Ishikawa (cell line): Measurements from ENCODE around the gene GPC1.

Experiments used
- CEBPB ChIP-seq: IDR thresholded peaks from 2 replicates; pipeline ENCODE4 v1.6.1; 2012
- CREB1 ChIP-seq: IDR thresholded peaks from 2 replicates; pipeline ENCODE4 v1.6.1; 2012; ENCODE audit warnings: low read depth
- EGR1 ChIP-seq: IDR thresholded peaks from 2 replicates; pipeline ENCODE4 v1.6.1; 2012
- EP300 ChIP-seq: IDR thresholded peaks from 2 replicates; pipeline ENCODE4 v1.6.1; 2012; ENCODE audit warnings: borderline replicate concordance
- FOXM1 ChIP-seq: IDR thresholded peaks from 2 replicates; pipeline ENCODE4 v1.6.1; 2012; ENCODE audit warnings: low read depth, borderline replicate concordance
- MAX ChIP-seq: IDR thresholded peaks from 2 replicates; pipeline ENCODE4 v1.6.1; 2012
- NFIC ChIP-seq: IDR thresholded peaks from 2 replicates; pipeline ENCODE4 v1.6.1; 2012
- RAD21 ChIP-seq: IDR thresholded peaks from 2 replicates; pipeline ENCODE4 v1.6.1; 2012; ENCODE audit warnings: low read depth
- TAF1 ChIP-seq: IDR thresholded peaks from 2 replicates; pipeline ENCODE4 v1.6.1; 2012; ENCODE audit warnings: low read depth, mild to moderate bottlenecking
- TCF12 ChIP-seq: IDR thresholded peaks from 2 replicates; pipeline ENCODE4 v1.6.1; 2012; ENCODE audit warnings: low read depth
- TEAD4 ChIP-seq: IDR thresholded peaks from 2 replicates; pipeline ENCODE4 v1.6.1; 2012
- YY1 ChIP-seq: IDR thresholded peaks from 2 replicates; pipeline ENCODE4 v1.6.1; 2012; ENCODE audit warnings: low read depth
- ZBTB7A ChIP-seq: IDR thresholded peaks from 2 replicates; pipeline ENCODE4 v1.6.1; 2012; ENCODE audit warnings: low read depth
- TF ChIP-seq, protein P1 (sequence below): IDR thresholded peaks from 2 replicates; pipeline ENCODE4 v1.6.1; 2012; ENCODE audit warnings: low read depth, mild to moderate bottlenecking
- TF ChIP-seq, protein P2 (sequence below): IDR thresholded peaks from 2 replicates; pipeline ENCODE4 v1.6.1; 2012

The GPC1 gene

DNA sequence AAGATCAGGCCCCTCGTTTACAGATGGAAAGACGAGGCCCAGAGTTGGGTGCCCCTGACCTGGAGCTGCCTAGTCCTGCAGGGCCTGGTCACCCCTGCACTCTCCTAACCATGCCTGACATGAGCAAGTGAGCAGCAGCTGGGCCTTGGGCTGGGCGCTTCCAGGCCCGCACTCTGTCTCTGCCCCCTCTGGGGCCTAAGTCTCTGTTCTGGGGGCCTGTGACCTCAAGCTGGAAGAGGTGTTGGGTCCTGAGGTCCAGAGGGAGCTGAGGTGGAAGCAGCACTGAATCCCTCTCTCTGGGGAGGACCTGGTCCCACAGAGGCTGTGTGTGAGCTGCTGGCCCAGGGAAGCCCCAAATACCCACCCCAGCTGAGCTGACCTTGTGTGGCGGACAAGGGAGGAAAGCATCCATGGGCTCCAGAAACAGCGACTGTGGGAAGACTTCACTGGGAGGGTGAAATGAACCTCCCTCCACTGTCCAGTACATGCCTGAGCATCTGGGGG is 46.1 kb upstream of the GPC1 start:
- no peak for TF ChIP-seq EP300
- TF ChIP-seq, protein P1, sequence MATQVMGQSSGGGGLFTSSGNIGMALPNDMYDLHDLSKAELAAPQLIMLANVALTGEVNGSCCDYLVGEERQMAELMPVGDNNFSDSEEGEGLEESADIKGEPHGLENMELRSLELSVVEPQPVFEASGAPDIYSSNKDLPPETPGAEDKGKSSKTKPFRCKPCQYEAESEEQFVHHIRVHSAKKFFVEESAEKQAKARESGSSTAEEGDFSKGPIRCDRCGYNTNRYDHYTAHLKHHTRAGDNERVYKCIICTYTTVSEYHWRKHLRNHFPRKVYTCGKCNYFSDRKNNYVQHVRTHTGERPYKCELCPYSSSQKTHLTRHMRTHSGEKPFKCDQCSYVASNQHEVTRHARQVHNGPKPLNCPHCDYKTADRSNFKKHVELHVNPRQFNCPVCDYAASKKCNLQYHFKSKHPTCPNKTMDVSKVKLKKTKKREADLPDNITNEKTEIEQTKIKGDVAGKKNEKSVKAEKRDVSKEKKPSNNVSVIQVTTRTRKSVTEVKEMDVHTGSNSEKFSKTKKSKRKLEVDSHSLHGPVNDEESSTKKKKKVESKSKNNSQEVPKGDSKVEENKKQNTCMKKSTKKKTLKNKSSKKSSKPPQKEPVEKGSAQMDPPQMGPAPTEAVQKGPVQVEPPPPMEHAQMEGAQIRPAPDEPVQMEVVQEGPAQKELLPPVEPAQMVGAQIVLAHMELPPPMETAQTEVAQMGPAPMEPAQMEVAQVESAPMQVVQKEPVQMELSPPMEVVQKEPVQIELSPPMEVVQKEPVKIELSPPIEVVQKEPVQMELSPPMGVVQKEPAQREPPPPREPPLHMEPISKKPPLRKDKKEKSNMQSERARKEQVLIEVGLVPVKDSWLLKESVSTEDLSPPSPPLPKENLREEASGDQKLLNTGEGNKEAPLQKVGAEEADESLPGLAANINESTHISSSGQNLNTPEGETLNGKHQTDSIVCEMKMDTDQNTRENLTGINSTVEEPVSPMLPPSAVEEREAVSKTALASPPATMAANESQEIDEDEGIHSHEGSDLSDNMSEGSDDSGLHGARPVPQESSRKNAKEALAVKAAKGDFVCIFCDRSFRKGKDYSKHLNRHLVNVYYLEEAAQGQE, result no peak
- TF ChIP-seq, protein P2, sequence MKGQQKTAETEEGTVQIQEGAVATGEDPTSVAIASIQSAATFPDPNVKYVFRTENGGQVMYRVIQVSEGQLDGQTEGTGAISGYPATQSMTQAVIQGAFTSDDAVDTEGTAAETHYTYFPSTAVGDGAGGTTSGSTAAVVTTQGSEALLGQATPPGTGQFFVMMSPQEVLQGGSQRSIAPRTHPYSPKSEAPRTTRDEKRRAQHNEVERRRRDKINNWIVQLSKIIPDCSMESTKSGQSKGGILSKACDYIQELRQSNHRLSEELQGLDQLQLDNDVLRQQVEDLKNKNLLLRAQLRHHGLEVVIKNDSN, result no peak
- TF ChIP-seq TCF12, result no peak
- no peak for TF ChIP-seq CREB1
- no peak for TF ChIP-seq RAD21
- no peak for TF ChIP-seq MAX
- TF ChIP-seq EGR1, result no peak
- no peak for TF ChIP-seq TEAD4
- no peak for TF ChIP-seq ZBTB7A
- no peak for TF ChIP-seq TAF1
- TF ChIP-seq CEBPB, result no peak
- TF ChIP-seq FOXM1, result no peak
- no peak for TF ChIP-seq YY1
- no peak for TF ChIP-seq NFIC

GRCh38 chr2:240390091-240391073 is 45.1 kb upstream of the GPC1 start:
- TF ChIP-seq CEBPB (no peak), TEAD4 (no peak), TCF12 (no peak), EP300 (no peak)

- TF ChIP-seq FOXM1, result no peak
- no peak for TF ChIP-seq CEBPB
- no peak for TF ChIP-seq ZBTB7A
- no peak for TF ChIP-seq TCF12
- no peak for TF ChIP-seq MAX
- TF ChIP-seq TAF1, result no peak
- TF ChIP-seq YY1, result no peak
- no peak for TF ChIP-seq RAD21
- TF ChIP-seq TEAD4, result no peak
- no peak for TF ChIP-seq EP300
- TF ChIP-seq, protein P2, result no peak
- no peak for TF ChIP-seq CREB1
- TF ChIP-seq NFIC, result no peak
- TF ChIP-seq, protein P1, result no peak
- TF ChIP-seq EGR1, result no peak
These were observed 44.1 kb upstream of the GPC1 start for GRCh38 chr2:240391111-240392051.

- no peak for TF ChIP-seq CEBPB
- TF ChIP-seq CREB1, result no peak
- no peak for TF ChIP-seq EP300
- no peak for TF ChIP-seq YY1
- no peak for TF ChIP-seq RAD21
These were observed 43.1 kb upstream of the GPC1 start for GRCh38 chr2:240392084-240392947.
